ENCODE measurements around the gene SH2D3C. TPM values are rescaled to one million over a fixed set of nuclear protein-coding genes. Genes with fewer than 3 reads are reported as not detected.

Gene SH2D3C
- total and polyA plus RNA-seq, 2 of the 4 experiments (the other 2 are of a cell fraction) = under 0.01 to 0.24 TPM

DNA sequence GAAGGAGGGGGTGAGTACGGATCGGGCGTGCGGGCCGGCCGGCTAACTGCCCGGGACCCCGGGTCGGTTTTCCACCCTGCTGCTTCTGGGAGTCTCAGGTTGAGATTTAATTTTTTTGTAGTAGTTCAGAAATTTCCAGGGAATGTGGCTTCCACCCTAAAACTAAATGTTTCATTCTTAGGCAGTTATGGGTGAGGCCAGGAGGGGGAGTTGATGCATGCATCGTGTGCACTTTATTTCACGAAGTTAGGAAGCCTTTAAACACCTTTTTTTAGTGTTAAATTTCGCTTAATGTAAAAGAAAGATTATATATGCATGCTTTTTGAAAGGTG lies 8.3 kb upstream of the SH2D3C start:
- no peak for DNase-seq
- no peak overlapping the region for H2BK15ac ChIP-seq (ENCODE audit: low read depth, low read length)
- H3K23ac ChIP-seq (ENCODE audit: low read depth, low read length) = no peak overlapping the region
- H3K27me3 ChIP-seq (ENCODE audit: control insufficient read depth, insufficient read depth, low read length) = no peaks in the 10 kb centered on the region
- TF ChIP-seq RCOR1 (IDR thresholded peaks at IDR 0.05; ENCODE audit: insufficient replicate concordance, low read length) = no peak
- no peak for TF ChIP-seq NFE2L2 (IDR thresholded peaks at IDR 0.05; ENCODE audit: low read depth, low read length)
- TF ChIP-seq MXI1 (IDR thresholded peaks at IDR 0.05; ENCODE audit: borderline replicate concordance, low read depth, low read length) = 0 out of 2 replicates have a peak, but pooled peaks have one; percentile 2
- no peak for TF ChIP-seq POLR2A (IDR thresholded peaks at IDR 0.05; ENCODE audit: low read depth, low read length)
- peak; percentile 56 for TF ChIP-seq RAD21 (IDR thresholded peaks at IDR 0.05; ENCODE audit: low read length)
- no peak for TF ChIP-seq MAFK (IDR thresholded peaks at IDR 0.05; ENCODE audit: low read depth, low read length)
- TF ChIP-seq CHD1 (IDR thresholded peaks at IDR 0.05; ENCODE audit: low read depth, low read length) = no peak
- TF ChIP-seq FOS (IDR thresholded peaks at IDR 0.05; ENCODE audit: low read depth, low read length) = no peak
- TF ChIP-seq, protein P1, sequence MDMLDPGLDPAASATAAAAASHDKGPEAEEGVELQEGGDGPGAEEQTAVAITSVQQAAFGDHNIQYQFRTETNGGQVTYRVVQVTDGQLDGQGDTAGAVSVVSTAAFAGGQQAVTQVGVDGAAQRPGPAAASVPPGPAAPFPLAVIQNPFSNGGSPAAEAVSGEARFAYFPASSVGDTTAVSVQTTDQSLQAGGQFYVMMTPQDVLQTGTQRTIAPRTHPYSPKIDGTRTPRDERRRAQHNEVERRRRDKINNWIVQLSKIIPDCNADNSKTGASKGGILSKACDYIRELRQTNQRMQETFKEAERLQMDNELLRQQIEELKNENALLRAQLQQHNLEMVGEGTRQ (IDR thresholded peaks at IDR 0.05; ENCODE audit: low read depth, low read length) = no peak
- TF ChIP-seq CTCF (conservative IDR thresholded peaks at IDR 0.05; ENCODE audit: low read depth, low read length) = peak; percentile 48
- no peak for TF ChIP-seq RFX5 (IDR thresholded peaks at IDR 0.05; ENCODE audit: low read depth, low read length)
- peak; percentile 49 for TF ChIP-seq SMC3 (IDR thresholded peaks at IDR 0.05; ENCODE audit: low read depth, low read length)
- WGBS, 2 experiments (ENCODE audit: extremely low coverage in 2 of 2, insufficient read length in 1 of 2) = 0% methylated on average over 4 of the region's 12 CpGs; no CpG with 5 or more reads in 1 of the 2 experiments
- ChIA-PET CTCF (interaction anchor here (0.8 to 1.0 kb wide), 2 partner anchors 83 to 124 kb away, joined by 3 to 8 read pairs; no protein-coding TSS in a partner anchor), POLR2A (ENCODE audit: unreplicated experiment) (no interaction called here)
- H3K4me1 ChIP-seq (ENCODE audit: control insufficient read depth, insufficient read depth, low read length) = no peaks in the 10 kb centered on the region; the same call in 1 of the 2 replicates
- peak overlapping the region; percentile 93 for H3K27ac ChIP-seq (ENCODE audit: insufficient read depth, low read length)
- H3K9me1 ChIP-seq (ENCODE audit: insufficient read depth, low read length) = no peaks in the 10 kb centered on the region; the same call in 1 of the 2 replicates
- H2AFZ ChIP-seq (replicated peaks; ENCODE audit: low read length, poor library complexity) = peak overlapping the region; percentile 84
- no peak overlapping the region for H2BK120ac ChIP-seq (ENCODE audit: low read depth, low read length)
- no peak overlapping the region for H4K5ac ChIP-seq (ENCODE audit: low read depth, low read length)
- peak overlapping the region; percentile 40 for H3K56ac ChIP-seq (ENCODE audit: extremely low read depth, insufficient read depth, low read length)
- intact Hi-C loops (cut with micrococcal nuclease) = loop anchor here (1.0 kb wide), 1 partner anchor 84 kb away; no protein-coding TSS in a partner anchor
- in situ Hi-C loops (cut with MboI; ENCODE audit: low sequenced_read_pairs) = no loop called here
- H2BK20ac ChIP-seq (ENCODE audit: low read depth, low read length) = no peak overlapping the region
- no peak overlapping the region for H4K8ac ChIP-seq (ENCODE audit: low read depth in 2 of 2, low read length in 2 of 2)
- H3K18ac ChIP-seq (ENCODE audit: low read depth, low read length) = no peak overlapping the region
- H3K4me3 ChIP-seq (ENCODE audit: insufficient read depth, low read depth, low read length) = peak overlapping the region; percentile 95
- peak overlapping the region; percentile 92 for H3K9ac ChIP-seq (ENCODE audit: low read depth, low read length)
- no peak for ATAC-seq (ENCODE audit: low read depth)
- dilution Hi-C loops (cut with HindIII; ENCODE audit: low sequenced_read_pairs, unreplicated experiment) = no loop called here
- no peak overlapping the region for H4K91ac ChIP-seq (ENCODE audit: insufficient read depth, low read depth, low read length)
- peaks cover 19 to 55% of the 10 kb centered on the region in 2 experiments for H3K79me1 ChIP-seq (ENCODE audit: low read depth in 1 of 2, low read length in 2 of 2)
- peaks cover 44% of the 10 kb centered on the region for H3K36me3 ChIP-seq (ENCODE audit: control insufficient read depth, insufficient read depth, low read length)
- peak overlapping the region; percentile 100 for H2AK9ac ChIP-seq (replicated peaks; ENCODE audit: low read depth, low read length, poor library complexity)
- H3K4ac ChIP-seq (ENCODE audit: low read depth, low read length) = peak overlapping the region; percentile 23; the same call in 1 of the 2 replicates
- peak overlapping the region; percentile 89 for H3K4me2 ChIP-seq (ENCODE audit: low read depth, low read length)
- peak overlapping the region; percentile 82 for H2BK5ac ChIP-seq (ENCODE audit: low read depth, low read length, poor library complexity, severe bottlenecking)
- H2AK5ac ChIP-seq (ENCODE audit: low read depth, low read length) = peak overlapping the region; percentile 41; the same call in 1 of the 2 replicates
- peaks cover 52% of the 10 kb centered on the region for H4K20me1 ChIP-seq (ENCODE audit: insufficient read depth, low read length)
- H3K9me3 ChIP-seq (ENCODE audit: control insufficient read depth, insufficient read depth, low read length) = no peaks in the 10 kb centered on the region
- BruUV-seq (replicated peaks) = no TSS peak
- peak overlapping the region; percentile 20; the same call in 1 of the 2 replicates for H3K14ac ChIP-seq (replicated peaks; ENCODE audit: low read depth, low read length)

Measured in IMR-90 (cell line).